COR-L47 (cell line): ENCODE data around the gene SPSB2.

Source experiments
- DNase-seq: peaks from one replicate; lab custom pipeline; 2025; lab: John Stamatoyannopoulos, UW

SPSB2 gene

GRCh38 chr12:6830999-6831398 is 42.1 kb downstream of the SPSB2 start:
- no peak for DNase-seq

GRCh38 chr12:6830286-6830890 is 42.7 kb downstream of the SPSB2 start:
- no peak for DNase-seq

- no peak for DNase-seq
Measured at GRCh38 chr12:6829536-6830220, 43.4 kb downstream of the SPSB2 start.

GRCh38 chr12:6828781-6829535 is 44.1 kb downstream of the SPSB2 start:
- no peak for DNase-seq

- no peak for DNase-seq
Measured at GRCh38 chr12:6827982-6828780, 44.9 kb downstream of the SPSB2 start, which contains the start of gene P3H3. P3H3 (plus strand) TSS chr12:6828407; CDS start chr12:6828441, 34 bp downstream.

- peak; percentile 54 for DNase-seq
Measured at GRCh38 chr12:6827437-6827911, 45.6 kb downstream of the SPSB2 start.

- no peak for DNase-seq
Measured at GRCh38 chr12:6826734-6827436, 46.2 kb downstream of the SPSB2 start.

GRCh38 chr12:6826125-6826733 is 46.9 kb downstream of the SPSB2 start:
- no peak for DNase-seq

GRCh38 chr12:6825398-6826124 is 47.5 kb downstream of the SPSB2 start:
- peak; percentile 45 for DNase-seq

GRCh38 chr12:6824901-6825381 is 48.2 kb downstream of the SPSB2 start:
- DNase-seq, result no peak

- no peak for DNase-seq
Measured at GRCh38 chr12:6824085-6824775, 48.9 kb downstream of the SPSB2 start.

- DNase-seq, result no peak
Measured at GRCh38 chr12:6823182-6824084, 49.7 kb downstream of the SPSB2 start.

GRCh38 chr12:6822426-6823135 is 50.5 kb downstream of the SPSB2 start:
- DNase-seq, result no peak

- peak; percentile 16 for DNase-seq
Measured at GRCh38 chr12:6821591-6822425, 51.3 kb downstream of the SPSB2 start, which contains the start of gene GPR162. GPR162 (plus strand) TSS chr12:6821821; CDS start chr12:6823899, 2,078 bp downstream.
